Muscle layer of duodenum (tissue), 2 donors: ENCODE data around the gene SIX5.

Experiments
- H3K27ac ChIP-seq: one replicate; pipeline ENCODE4 v1.7.0; 2013; ENCODE audit warnings: mild to moderate bottlenecking, low read length
- H3K27me3 ChIP-seq: one replicate; pipeline ENCODE4 v1.7.0; 2013; ENCODE audit warnings: low read depth, mild to moderate bottlenecking, control low read depth, low read length
- H3K36me3 ChIP-seq, 2 donors: one replicate each; pipeline ENCODE4 v1.7.0; 2013; ENCODE audit warnings: low read length in 2 of 2, control low read depth in 1 of 2, mild to moderate bottlenecking in 1 of 2; ENCODE audit not compliant: insufficient read depth in 2 of 2, control insufficient read depth in 1 of 2
- H3K4me1 ChIP-seq, 2 donors: one replicate each; pipeline ENCODE4 v1.7.0; 2013; ENCODE audit warnings: low read length in 2 of 2, mild to moderate bottlenecking in 2 of 2, control low read depth in 1 of 2, moderate library complexity in 1 of 2; ENCODE audit not compliant: insufficient read depth in 2 of 2, control insufficient read depth in 1 of 2
- H3K4me3 ChIP-seq, 2 donors: one replicate each; pipeline ENCODE4 v1.7.0; 2013; ENCODE audit warnings: low read length in 2 of 2, low read depth in 1 of 2, mild to moderate bottlenecking in 1 of 2
- H3K9me3 ChIP-seq, 2 donors: one replicate each; pipeline ENCODE4 v1.7.0; 2013; ENCODE audit warnings: low read length in 2 of 2, control low read depth in 1 of 2, mild to moderate bottlenecking in 1 of 2; ENCODE audit not compliant: control insufficient read depth in 1 of 2
- donor health status: healthy.

SIX5 gene

GRCh38 chr19:45771311-45771933, 2.4 kb upstream of the SIX5 start:
- H3K4me1 ChIP-seq, result peaks cover 10 to 31% of the 10 kb centered on the region in 2 donors
- H3K9me3 ChIP-seq, result no peaks in the 10 kb centered on the region
- H3K4me3 ChIP-seq, result peak overlapping the region; percentile 48 to 93
- peaks cover 0 to 13% of the 10 kb centered on the region in 2 donors for H3K36me3 ChIP-seq
- no peaks in the 10 kb centered on the region for H3K27me3 ChIP-seq
- peak overlapping the region; percentile 60 for H3K27ac ChIP-seq

DNA sequence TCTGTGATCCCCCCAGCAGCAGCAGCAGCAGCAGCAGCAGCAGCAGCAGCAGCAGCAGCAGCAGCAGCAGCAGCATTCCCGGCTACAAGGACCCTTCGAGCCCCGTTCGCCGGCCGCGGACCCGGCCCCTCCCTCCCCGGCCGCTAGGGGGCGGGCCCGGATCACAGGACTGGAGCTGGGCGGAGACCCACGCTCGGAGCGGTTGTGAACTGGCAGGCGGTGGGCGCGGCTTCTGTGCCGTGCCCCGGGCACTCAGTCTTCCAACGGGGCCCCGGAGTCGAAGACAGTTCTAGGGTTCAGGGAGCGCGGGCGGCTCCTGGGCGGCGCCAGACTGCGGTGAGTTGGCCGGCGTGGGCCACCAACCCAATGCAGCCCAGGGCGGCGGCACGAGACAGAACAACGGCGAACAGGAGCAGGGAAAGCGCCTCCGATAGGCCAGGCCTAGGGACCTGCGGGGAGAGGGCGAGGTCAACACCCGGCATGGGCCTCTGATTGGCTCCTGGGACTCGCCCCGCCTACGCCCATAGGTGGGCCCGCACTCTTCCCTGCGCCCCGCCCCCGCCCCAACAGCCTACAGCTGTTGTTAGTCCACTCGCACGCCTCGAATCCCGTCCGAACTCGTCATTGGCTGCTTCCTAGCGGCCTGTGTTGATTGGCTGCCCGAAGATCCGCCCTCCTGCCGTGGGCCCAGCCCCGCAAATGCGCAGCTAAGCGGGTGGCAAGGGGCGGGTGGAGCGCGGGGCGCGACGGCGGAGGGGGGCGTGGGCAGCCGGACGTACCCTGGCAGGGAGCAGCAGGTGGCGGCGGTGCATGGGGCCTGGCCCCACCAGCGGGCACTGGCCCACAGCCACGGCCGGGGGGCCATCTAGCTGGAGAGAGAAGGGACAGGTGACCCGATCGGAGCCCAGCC, 1.4 kb upstream of the SIX5 start:
- Histone ChIP-seq H3K9me3 (no peaks in the 10 kb centered on the region), H3K4me3 (peak overlapping the region; percentile 64 to 93), H3K27me3 (no peaks in the 10 kb centered on the region), H3K27ac (peak overlapping the region; percentile 63), H3K36me3 (peaks cover 0 to 12% of the 10 kb centered on the region in 2 donors), H3K4me1 (peaks cover 10 to 41% of the 10 kb centered on the region in 2 donors)

DNA sequence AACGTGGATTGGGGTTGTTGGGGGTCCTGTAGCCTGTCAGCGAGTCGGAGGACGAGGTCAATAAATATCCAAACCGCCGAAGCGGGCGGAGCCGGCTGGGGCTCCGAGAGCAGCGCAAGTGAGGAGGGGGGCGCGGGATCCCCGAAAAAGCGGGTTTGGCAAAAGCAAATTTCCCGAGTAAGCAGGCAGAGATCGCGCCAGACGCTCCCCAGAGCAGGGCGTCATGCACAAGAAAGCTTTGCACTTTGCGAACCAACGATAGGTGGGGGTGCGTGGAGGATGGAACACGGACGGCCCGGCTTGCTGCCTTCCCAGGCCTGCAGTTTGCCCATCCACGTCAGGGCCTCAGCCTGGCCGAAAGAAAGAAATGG, 754 bp upstream of the SIX5 start:
- Histone ChIP-seq H3K36me3 (peaks cover 0 to 12% of the 10 kb centered on the region in 2 donors), H3K9me3 (no peaks in the 10 kb centered on the region), H3K27me3 (no peaks in the 10 kb centered on the region), H3K27ac (peak overlapping the region; percentile 63), H3K4me3 (peak overlapping the region; percentile 64 to 93), H3K4me1 (peaks cover 10 to 47% of the 10 kb centered on the region in 2 donors)

GRCh38 chr19:45768655-45768983, 433 bp downstream of the SIX5 start:
- H3K4me1 ChIP-seq, result peaks cover 14 to 59% of the 10 kb centered on the region in 2 donors
- H3K4me3 ChIP-seq, result peak overlapping the region; percentile 82 to 93
- H3K27ac ChIP-seq, result peak overlapping the region; percentile 92
- H3K27me3 ChIP-seq, result no peaks in the 10 kb centered on the region
- peaks cover 0 to 12% of the 10 kb centered on the region in 2 donors for H3K36me3 ChIP-seq
- H3K9me3 ChIP-seq, result no peaks in the 10 kb centered on the region

GRCh38 chr19:45767881-45768654, 984 bp downstream of the SIX5 start:
- peaks cover 0 to 10% of the 10 kb centered on the region in 2 donors for H3K36me3 ChIP-seq
- H3K4me1 ChIP-seq, result peaks cover 9 to 60% of the 10 kb centered on the region in 2 donors
- H3K27ac ChIP-seq, result peak overlapping the region; percentile 75
- H3K4me3 ChIP-seq, result peak overlapping the region; percentile 63 to 93
- H3K27me3 ChIP-seq, result no peaks in the 10 kb centered on the region
- no peaks in the 10 kb centered on the region for H3K9me3 ChIP-seq

- Histone ChIP-seq H3K27me3 (no peaks in the 10 kb centered on the region), H3K9me3 (no peaks in the 10 kb centered on the region), H3K27ac (peak overlapping the region; percentile 75), H3K4me3 (peak overlapping the region; percentile 63 to 93), H3K4me1 (peaks cover 4 to 57% of the 10 kb centered on the region in 2 donors), H3K36me3 (peaks cover 0 to 4% of the 10 kb centered on the region in 2 donors)
These were observed 1.6 kb downstream of the SIX5 start for GRCh38 chr19:45767410-45767880.

GRCh38 chr19:45766869-45767346, 2.1 kb downstream of the SIX5 start:
- H3K9me3 ChIP-seq, result no peaks in the 10 kb centered on the region
- peak overlapping the region; percentile 75 for H3K27ac ChIP-seq
- peaks cover 0 to 3% of the 10 kb centered on the region in 2 donors for H3K36me3 ChIP-seq
- H3K4me3 ChIP-seq, result peak overlapping the region; percentile 63 to 93
- peaks cover 4 to 56% of the 10 kb centered on the region in 2 donors for H3K4me1 ChIP-seq
- H3K27me3 ChIP-seq, result no peaks in the 10 kb centered on the region

- H3K27me3 ChIP-seq, result no peaks in the 10 kb centered on the region
- no peaks in the 10 kb centered on the region for H3K9me3 ChIP-seq
- peaks cover 0 to 3% of the 10 kb centered on the region in 2 donors for H3K36me3 ChIP-seq
- peak overlapping the region; percentile 75 for H3K27ac ChIP-seq
- H3K4me1 ChIP-seq, result peaks cover 4 to 50% of the 10 kb centered on the region in 2 donors
- H3K4me3 ChIP-seq, result peak overlapping the region in 1 of 2 donors; percentile 93
These were observed 2.7 kb downstream of the SIX5 start for GRCh38 chr19:45766296-45766868.

GRCh38 chr19:45765702-45766295, 3.3 kb downstream of the SIX5 start:
- Histone ChIP-seq H3K36me3 (peaks cover 0 to 3% of the 10 kb centered on the region in 2 donors), H3K27ac (no peak overlapping the region), H3K4me3 (peak overlapping the region in 1 of 2 donors; percentile 93), H3K9me3 (no peaks in the 10 kb centered on the region), H3K27me3 (no peaks in the 10 kb centered on the region), H3K4me1 (peaks cover 4 to 45% of the 10 kb centered on the region in 2 donors)

DNA sequence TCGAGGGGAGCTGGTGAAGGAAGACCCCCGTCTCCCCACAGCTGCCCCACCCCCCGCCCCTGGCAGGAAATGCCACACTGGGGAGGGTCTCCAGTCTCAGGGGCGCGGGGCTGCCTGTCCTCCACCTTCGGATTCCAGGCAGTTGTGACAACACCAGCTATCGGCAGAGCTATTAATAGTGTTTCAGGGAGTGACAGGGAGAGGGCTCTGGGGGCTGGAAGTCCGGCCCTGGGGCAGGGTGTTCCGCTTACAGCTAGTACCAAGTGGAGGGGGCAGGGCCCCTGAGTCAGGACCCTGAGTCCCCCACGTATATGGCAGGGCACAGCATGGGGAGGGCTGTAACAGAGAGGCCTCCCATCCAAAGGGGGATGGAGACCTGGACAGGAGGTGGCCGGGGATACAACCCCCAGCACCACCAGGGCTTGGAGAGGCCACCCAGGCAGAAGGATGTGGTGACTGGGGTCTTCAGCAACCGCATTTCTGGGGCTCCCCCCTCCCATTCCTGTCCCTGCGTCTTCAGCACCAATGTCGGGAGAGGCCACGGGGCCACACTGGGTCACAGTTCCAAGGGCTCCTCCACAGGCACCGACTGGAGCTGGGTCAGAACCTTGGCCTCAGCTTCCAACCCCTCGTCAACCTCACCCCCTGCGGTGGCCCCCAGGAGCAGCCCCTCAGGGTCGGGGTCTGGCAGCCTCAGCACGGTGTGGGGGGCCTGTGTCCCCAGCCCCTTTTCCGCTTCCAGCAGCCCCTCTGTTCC, 3.9 kb downstream of the SIX5 start:
- no peaks in the 10 kb centered on the region for H3K9me3 ChIP-seq
- H3K4me1 ChIP-seq, result peaks cover 4 to 42% of the 10 kb centered on the region in 2 donors
- H3K36me3 ChIP-seq, result peaks cover 0 to 3% of the 10 kb centered on the region in 2 donors
- H3K4me3 ChIP-seq, result peak overlapping the region in 1 of 2 donors; percentile 19
- H3K27me3 ChIP-seq, result no peaks in the 10 kb centered on the region
- H3K27ac ChIP-seq, result no peak overlapping the region
